Peyer's patch (tissue), 4 donors: Measurements from ENCODE around the gene CLEC7A.

ENCODE experiments used
- POLR2A ChIP-seq, 2 donors: fragments of 450-650 bp; IDR thresholded peaks; one replicate each; pipeline ENCODE4 v1.5.1; 2017; ENCODE audit warnings: antibody characterized with exemption in 2 of 2, mild to moderate bottlenecking in 2 of 2, moderate library complexity in 2 of 2
- TF ChIP-seq, protein P1 (sequence below), 6 experiments: fragments of 450-650 bp in 4 of 6; fragments of 200-600 bp in 2 of 6; sonication (generic) in 1 of 6; IDR thresholded peaks; one replicate each; pipeline ENCODE4 v1.5.1; 2017 to 2019; ENCODE audit warnings: antibody characterized with exemption in 6 of 6, mild to moderate bottlenecking in 3 of 6, moderate library complexity in 1 of 6

DNA sequence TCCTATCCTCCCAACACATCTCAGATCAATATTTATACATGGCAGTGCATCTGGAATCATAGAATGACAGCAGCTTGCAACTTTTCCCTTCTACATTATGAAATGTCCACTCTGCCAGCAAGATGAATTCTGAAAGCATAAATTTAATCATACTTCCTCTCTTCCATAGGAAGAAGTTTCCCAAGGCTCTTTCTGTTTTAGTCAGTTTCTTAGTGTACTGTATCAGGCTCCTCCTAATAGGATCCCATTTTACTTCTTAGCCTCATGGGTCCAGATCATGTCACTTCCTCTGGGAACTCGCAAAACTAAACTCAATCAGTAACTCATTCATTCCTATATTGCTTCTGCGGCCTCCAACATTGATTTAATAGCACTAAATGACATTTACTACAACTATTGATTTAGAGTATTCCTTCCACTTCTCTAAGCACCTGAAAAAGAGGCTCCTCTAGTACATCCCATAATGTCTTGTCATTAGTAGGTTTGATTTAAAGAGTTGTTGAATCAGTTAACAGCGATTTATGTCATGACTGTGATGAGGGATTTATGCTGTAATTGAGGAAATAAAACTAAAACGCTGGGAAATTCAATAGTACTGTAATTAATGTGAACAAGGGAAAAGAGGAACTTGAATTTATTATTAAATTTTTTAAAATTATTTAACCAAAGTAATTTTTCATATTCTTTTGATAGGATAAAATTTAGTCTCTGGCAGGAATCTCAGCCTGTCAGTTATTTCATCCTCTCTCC, 35.2 kb downstream of the CLEC7A start:
- TF ChIP-seq, protein P1, sequence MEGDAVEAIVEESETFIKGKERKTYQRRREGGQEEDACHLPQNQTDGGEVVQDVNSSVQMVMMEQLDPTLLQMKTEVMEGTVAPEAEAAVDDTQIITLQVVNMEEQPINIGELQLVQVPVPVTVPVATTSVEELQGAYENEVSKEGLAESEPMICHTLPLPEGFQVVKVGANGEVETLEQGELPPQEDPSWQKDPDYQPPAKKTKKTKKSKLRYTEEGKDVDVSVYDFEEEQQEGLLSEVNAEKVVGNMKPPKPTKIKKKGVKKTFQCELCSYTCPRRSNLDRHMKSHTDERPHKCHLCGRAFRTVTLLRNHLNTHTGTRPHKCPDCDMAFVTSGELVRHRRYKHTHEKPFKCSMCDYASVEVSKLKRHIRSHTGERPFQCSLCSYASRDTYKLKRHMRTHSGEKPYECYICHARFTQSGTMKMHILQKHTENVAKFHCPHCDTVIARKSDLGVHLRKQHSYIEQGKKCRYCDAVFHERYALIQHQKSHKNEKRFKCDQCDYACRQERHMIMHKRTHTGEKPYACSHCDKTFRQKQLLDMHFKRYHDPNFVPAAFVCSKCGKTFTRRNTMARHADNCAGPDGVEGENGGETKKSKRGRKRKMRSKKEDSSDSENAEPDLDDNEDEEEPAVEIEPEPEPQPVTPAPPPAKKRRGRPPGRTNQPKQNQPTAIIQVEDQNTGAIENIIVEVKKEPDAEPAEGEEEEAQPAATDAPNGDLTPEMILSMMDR (IDR thresholded peaks at IDR 0.05), result no peak
- no peak for TF ChIP-seq POLR2A (IDR thresholded peaks at IDR 0.05)
